ENCODE results near the gene POMGNT1. TPM values are rescaled to one million over a fixed set of nuclear protein-coding genes. Genes with fewer than 3 reads are reported as not detected.

The POMGNT1 gene
- polyA plus RNA-seq, 1 donor from 2014 or later, result 128 TPM

DNA sequence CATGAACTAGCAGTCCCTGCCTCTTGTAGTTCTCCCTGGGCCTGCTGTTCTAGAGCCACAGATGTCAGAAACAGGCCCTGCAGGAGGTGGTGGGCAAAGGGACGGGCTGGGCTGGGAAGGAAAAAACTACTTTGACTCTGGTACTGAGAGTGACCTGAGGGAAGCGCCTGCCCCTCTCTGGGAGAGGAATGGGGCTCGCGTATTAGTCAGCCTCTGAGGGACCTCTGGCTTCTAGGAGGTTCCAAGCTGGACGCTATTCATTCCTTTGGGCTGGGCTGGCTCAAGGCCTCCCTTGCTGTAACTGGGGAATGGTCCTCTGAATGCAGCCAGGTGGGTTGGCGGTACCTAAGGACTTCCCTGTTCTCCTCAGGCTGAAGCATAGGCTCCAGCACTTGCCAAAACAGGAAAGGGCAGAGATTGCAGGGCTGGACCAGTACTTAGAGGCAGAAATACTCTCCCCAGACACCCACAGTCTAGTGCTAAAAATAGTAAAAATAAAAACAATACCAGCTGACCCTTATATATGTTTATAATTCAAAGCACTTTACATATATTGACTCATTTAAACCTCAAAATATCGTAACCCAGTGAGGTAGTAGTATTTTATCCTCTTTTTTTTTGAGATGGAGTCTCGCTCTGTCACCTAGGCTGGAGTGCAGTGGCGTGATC lies 7.1 kb downstream of the POMGNT1 start:
- Histone ChIP-seq H3F3A (ENCODE audit: insufficient read depth, low read length, poor library complexity, severe bottlenecking) (no peaks in the 10 kb centered on the region), H3K9ac (ENCODE audit: low read length) (no peak overlapping the region), H3K79me2 (replicated peaks; ENCODE audit: insufficient read depth, low read length) (no peaks in the 10 kb centered on the region), H3K9me3 (ENCODE audit: low read length) (no peaks in the 10 kb centered on the region), H2AFZ (ENCODE audit: low read depth, low read length) (no peak overlapping the region), H3K27me3 (ENCODE audit: insufficient read depth, low read depth, low read length) (no peaks in the 10 kb centered on the region), H3K9me2 (ENCODE audit: insufficient read depth, low read length) (no peaks in the 10 kb centered on the region), H3K4me2 (ENCODE audit: low read length) (no peak overlapping the region), H3K4me3 (ENCODE audit: low read length) (no peak overlapping the region), H3K27ac (ENCODE audit: low read length) (no peak overlapping the region), H4K20me1 (ENCODE audit: insufficient read depth) (no peaks in the 10 kb centered on the region), H3K36me3 (ENCODE audit: insufficient read depth, low read length) (no peaks in the 10 kb centered on the region)
- no peak for TF ChIP-seq EP300 (conservative IDR thresholded peaks at IDR 0.05; ENCODE audit: poor library complexity, severe bottlenecking)
- TF ChIP-seq, protein P1, sequence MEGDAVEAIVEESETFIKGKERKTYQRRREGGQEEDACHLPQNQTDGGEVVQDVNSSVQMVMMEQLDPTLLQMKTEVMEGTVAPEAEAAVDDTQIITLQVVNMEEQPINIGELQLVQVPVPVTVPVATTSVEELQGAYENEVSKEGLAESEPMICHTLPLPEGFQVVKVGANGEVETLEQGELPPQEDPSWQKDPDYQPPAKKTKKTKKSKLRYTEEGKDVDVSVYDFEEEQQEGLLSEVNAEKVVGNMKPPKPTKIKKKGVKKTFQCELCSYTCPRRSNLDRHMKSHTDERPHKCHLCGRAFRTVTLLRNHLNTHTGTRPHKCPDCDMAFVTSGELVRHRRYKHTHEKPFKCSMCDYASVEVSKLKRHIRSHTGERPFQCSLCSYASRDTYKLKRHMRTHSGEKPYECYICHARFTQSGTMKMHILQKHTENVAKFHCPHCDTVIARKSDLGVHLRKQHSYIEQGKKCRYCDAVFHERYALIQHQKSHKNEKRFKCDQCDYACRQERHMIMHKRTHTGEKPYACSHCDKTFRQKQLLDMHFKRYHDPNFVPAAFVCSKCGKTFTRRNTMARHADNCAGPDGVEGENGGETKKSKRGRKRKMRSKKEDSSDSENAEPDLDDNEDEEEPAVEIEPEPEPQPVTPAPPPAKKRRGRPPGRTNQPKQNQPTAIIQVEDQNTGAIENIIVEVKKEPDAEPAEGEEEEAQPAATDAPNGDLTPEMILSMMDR (IDR thresholded peaks at IDR 0.05; ENCODE audit: poor library complexity, severe bottlenecking), result no peak
- TF ChIP-seq, protein P2, sequence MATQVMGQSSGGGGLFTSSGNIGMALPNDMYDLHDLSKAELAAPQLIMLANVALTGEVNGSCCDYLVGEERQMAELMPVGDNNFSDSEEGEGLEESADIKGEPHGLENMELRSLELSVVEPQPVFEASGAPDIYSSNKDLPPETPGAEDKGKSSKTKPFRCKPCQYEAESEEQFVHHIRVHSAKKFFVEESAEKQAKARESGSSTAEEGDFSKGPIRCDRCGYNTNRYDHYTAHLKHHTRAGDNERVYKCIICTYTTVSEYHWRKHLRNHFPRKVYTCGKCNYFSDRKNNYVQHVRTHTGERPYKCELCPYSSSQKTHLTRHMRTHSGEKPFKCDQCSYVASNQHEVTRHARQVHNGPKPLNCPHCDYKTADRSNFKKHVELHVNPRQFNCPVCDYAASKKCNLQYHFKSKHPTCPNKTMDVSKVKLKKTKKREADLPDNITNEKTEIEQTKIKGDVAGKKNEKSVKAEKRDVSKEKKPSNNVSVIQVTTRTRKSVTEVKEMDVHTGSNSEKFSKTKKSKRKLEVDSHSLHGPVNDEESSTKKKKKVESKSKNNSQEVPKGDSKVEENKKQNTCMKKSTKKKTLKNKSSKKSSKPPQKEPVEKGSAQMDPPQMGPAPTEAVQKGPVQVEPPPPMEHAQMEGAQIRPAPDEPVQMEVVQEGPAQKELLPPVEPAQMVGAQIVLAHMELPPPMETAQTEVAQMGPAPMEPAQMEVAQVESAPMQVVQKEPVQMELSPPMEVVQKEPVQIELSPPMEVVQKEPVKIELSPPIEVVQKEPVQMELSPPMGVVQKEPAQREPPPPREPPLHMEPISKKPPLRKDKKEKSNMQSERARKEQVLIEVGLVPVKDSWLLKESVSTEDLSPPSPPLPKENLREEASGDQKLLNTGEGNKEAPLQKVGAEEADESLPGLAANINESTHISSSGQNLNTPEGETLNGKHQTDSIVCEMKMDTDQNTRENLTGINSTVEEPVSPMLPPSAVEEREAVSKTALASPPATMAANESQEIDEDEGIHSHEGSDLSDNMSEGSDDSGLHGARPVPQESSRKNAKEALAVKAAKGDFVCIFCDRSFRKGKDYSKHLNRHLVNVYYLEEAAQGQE (IDR thresholded peaks at IDR 0.05; ENCODE audit: borderline replicate concordance), result no peak
- TF ChIP-seq MXI1 (conservative IDR thresholded peaks at IDR 0.05; ENCODE audit: poor library complexity, severe bottlenecking), result no peak
- no peak for TF ChIP-seq EZH2 (IDR thresholded peaks at IDR 0.05; ENCODE audit: borderline replicate concordance, insufficient read depth, low read length, poor library complexity, severe bottlenecking)
- no peak for TF ChIP-seq POLR2AphosphoS5 (IDR thresholded peaks at IDR 0.05)
- TF ChIP-seq SMC3 (conservative IDR thresholded peaks at IDR 0.05; ENCODE audit: poor library complexity), result no peak
- TF ChIP-seq TAF1 (IDR thresholded peaks at IDR 0.05; ENCODE audit: low read depth), result no peak
- TF ChIP-seq RAD21 (conservative IDR thresholded peaks at IDR 0.05), result no peak

DNA sequence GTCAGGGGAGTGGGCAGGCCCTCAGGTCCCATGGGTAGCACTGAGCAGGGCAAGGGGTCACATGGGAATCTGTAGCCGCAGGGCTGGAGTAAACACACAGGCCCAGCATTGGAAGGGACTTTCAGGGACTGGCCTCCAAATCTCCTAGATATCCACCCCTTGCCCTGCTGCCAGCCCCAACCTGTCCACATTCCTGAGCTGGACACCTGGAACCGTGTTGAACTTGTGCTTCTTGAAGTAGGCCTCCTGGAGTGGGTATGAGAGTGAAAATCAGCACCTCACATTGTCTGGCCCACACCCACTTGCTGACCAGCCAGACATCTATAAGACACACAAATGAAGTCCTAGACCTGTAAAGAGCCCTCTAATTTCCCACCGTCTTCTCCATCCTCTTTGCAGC lies 7.7 kb downstream of the POMGNT1 start:
- H3F3A ChIP-seq (ENCODE audit: insufficient read depth, low read length, poor library complexity, severe bottlenecking), result no peaks in the 10 kb centered on the region
- TF ChIP-seq RAD21 (conservative IDR thresholded peaks at IDR 0.05), result no peak
- TF ChIP-seq MXI1 (conservative IDR thresholded peaks at IDR 0.05; ENCODE audit: poor library complexity, severe bottlenecking), result no peak
- no peak for TF ChIP-seq SMC3 (conservative IDR thresholded peaks at IDR 0.05; ENCODE audit: poor library complexity)
- TF ChIP-seq EZH2 (IDR thresholded peaks at IDR 0.05; ENCODE audit: borderline replicate concordance, insufficient read depth, low read length, poor library complexity, severe bottlenecking), result no peak
- TF ChIP-seq, protein P1 (IDR thresholded peaks at IDR 0.05; ENCODE audit: poor library complexity, severe bottlenecking), result no peak
- TF ChIP-seq, protein P2 (IDR thresholded peaks at IDR 0.05; ENCODE audit: borderline replicate concordance), result no peak
- TF ChIP-seq POLR2AphosphoS5 (IDR thresholded peaks at IDR 0.05), result no peak
- TF ChIP-seq TAF1 (IDR thresholded peaks at IDR 0.05; ENCODE audit: low read depth), result no peak
- no peak for TF ChIP-seq EP300 (conservative IDR thresholded peaks at IDR 0.05; ENCODE audit: poor library complexity, severe bottlenecking)
- no peak overlapping the region for H3K4me2 ChIP-seq (ENCODE audit: low read length)
- no peaks in the 10 kb centered on the region for H3K27me3 ChIP-seq (ENCODE audit: insufficient read depth, low read depth, low read length)
- H3K36me3 ChIP-seq (ENCODE audit: insufficient read depth, low read length), result no peaks in the 10 kb centered on the region
- H3K27ac ChIP-seq (ENCODE audit: low read length), result no peak overlapping the region
- no peaks in the 10 kb centered on the region for H4K20me1 ChIP-seq (ENCODE audit: insufficient read depth)
- H2AFZ ChIP-seq (ENCODE audit: low read depth, low read length), result no peak overlapping the region
- no peaks in the 10 kb centered on the region for H3K79me2 ChIP-seq (replicated peaks; ENCODE audit: insufficient read depth, low read length)
- no peak overlapping the region for H3K9ac ChIP-seq (ENCODE audit: low read length)
- H3K9me2 ChIP-seq (ENCODE audit: insufficient read depth, low read length), result no peaks in the 10 kb centered on the region
- H3K4me3 ChIP-seq (ENCODE audit: low read length), result no peak overlapping the region
- H3K9me3 ChIP-seq (ENCODE audit: low read length), result no peaks in the 10 kb centered on the region

All from neural cell (in vitro differentiated cells).